Measurements from ENCODE around the gene ISG15.

DNA sequence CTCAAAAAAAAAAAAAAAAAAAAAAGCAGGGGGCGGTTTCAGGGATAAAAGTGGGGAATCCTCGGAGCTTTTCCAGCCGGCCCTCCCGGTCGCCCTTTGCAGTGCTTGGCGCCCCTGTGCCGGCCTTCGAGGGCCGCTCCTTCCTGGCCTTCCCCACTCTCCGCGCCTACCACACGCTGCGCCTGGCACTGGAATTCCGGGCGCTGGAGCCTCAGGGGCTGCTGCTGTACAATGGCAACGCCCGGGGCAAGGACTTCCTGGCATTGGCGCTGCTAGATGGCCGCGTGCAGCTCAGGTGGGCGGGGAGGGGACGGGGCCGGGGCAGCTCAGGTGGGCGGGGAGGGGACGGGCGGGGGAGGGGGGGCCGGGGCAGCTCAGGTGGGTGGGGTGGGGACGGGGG lies 35.5 kb downstream of the ISG15 start:
- TF ChIP-seq CTCF (conservative IDR thresholded peaks at IDR 0.05; ENCODE audit: low read depth, low read length) (no peak), EZH2phosphoT487 (IDR thresholded peaks at IDR 0.05; ENCODE audit: borderline replicate concordance, low read length) (no peak), EZH2 (IDR thresholded peaks at IDR 0.05; ENCODE audit: low read length, unreplicated experiment) (no peak)

Data from PC-3 (cell line).